HepG2 (cell line): ENCODE data around the gene SLC38A9.
"Not testable (repeated sequence)": the region's sequence is repeated elsewhere in the genome, so short reads cannot be mapped to it uniquely, and the experiment has no call there.

Experiments
- DR1 ChIP-seq: sonication (generic); formaldehyde crosslinking; IDR thresholded peaks from 2 replicates; pipeline ENCODE4 v1.8.0; 2021; ENCODE audit warnings: mild to moderate bottlenecking, missing genetic modification reagents, inconsistent platforms
- EZH2 ChIP-seq: conservative IDR thresholded peaks from 2 replicates; pipeline ENCODE4 v1.6.1; 2012; ENCODE audit warnings: mild to moderate bottlenecking, low read depth, low read length, moderate library complexity
- GLI4 ChIP-seq: sonication (generic); formaldehyde crosslinking; IDR thresholded peaks from 2 replicates; pipeline ENCODE4 v1.5.1; 2020; ENCODE audit warnings: missing genetic modification reagents, mild to moderate bottlenecking, moderate library complexity, borderline replicate concordance
- HNRNPK ChIP-seq: fragments of 200-400 bp; formaldehyde crosslinking; IDR thresholded peaks from 2 replicates; pipeline ENCODE4 v1.6.1; 2018; ENCODE audit warnings: low read length, low read depth, moderate library complexity, mild to moderate bottlenecking; ENCODE audit not compliant: poor library complexity, severe bottlenecking
- MYC ChIP-seq: sonication (generic); formaldehyde crosslinking; IDR thresholded peaks from 2 replicates; pipeline ENCODE4 v1.9.0; 2021; ENCODE audit warnings: missing genetic modification reagents, borderline replicate concordance
- NR2C2 ChIP-seq: sonication (generic); formaldehyde crosslinking; IDR thresholded peaks from 2 replicates; pipeline ENCODE4 v1.4.0; 2020; ENCODE audit warnings: missing genetic modification reagents, mild to moderate bottlenecking, moderate library complexity, borderline replicate concordance
- NR3C1 ChIP-seq: sonication (generic); formaldehyde crosslinking; IDR thresholded peaks from 2 replicates; pipeline ENCODE4 v1.4.0; 2020; ENCODE audit warnings: missing genetic modification reagents
- SMYD3 ChIP-seq: sonication (generic); formaldehyde crosslinking; IDR thresholded peaks from 2 replicates; pipeline ENCODE4 v1.8.1; 2023; ENCODE audit warnings: mild to moderate bottlenecking, missing genetic modification reagents
- SOX5 ChIP-seq: IDR thresholded peaks from 2 replicates; pipeline ENCODE4 v1.6.1; 2016; ENCODE audit warnings: borderline replicate concordance
- YY1 ChIP-seq: IDR thresholded peaks from 2 replicates; pipeline ENCODE4 v1.6.1; 2011; ENCODE audit warnings: low read length, low read depth, moderate library complexity, mild to moderate bottlenecking; ENCODE audit not compliant: insufficient read depth, insufficient replicate concordance
- ZNF557 ChIP-seq: sonication (generic); formaldehyde crosslinking; IDR thresholded peaks from 2 replicates; pipeline ENCODE4 v1.4.0; 2020; ENCODE audit warnings: missing genetic modification reagents
- TF ChIP-seq, protein P1 (sequence below): sonication (generic); formaldehyde crosslinking; IDR thresholded peaks from 2 replicates; pipeline ENCODE4 v1.8.0; 2022; ENCODE audit warnings: missing genetic modification reagents, mild to moderate bottlenecking, borderline replicate concordance
- TF ChIP-seq, protein P2 (sequence below): sonication (generic); formaldehyde crosslinking; IDR thresholded peaks from 2 replicates; pipeline ENCODE4 v1.5.0; 2020; ENCODE audit warnings: mild to moderate bottlenecking, missing genetic modification reagents, moderate library complexity

DNA sequence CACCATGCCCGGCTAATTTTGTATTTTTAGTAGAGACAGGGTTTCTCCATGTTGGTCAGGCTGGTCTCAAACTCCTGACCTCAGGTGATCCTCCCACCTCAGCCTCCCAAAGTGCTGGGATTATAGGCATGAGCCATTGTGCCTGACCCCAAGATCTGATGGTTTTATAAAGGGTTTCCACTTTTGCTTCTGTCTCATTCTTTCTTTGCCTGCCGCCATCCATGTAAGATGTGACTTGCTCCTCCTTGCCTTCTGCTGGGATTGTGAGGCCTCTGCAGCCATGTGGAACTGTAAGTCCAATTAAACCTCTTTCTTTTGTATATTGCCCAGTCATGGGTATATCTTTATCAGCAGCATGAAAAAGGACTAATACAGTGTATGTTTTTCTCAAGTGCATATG lies 6.9 kb upstream of the SLC38A9 start:
- not testable (repeated sequence) for TF ChIP-seq ZNF557 (CRISPR knock-in tag); YY1; NR3C1 (CRISPR knock-in tag); HNRNPK; DR1 (CRISPR knock-in tag); EZH2; SMYD3 (CRISPR knock-in tag); NR2C2 (CRISPR knock-in tag); GLI4 (CRISPR knock-in tag); SOX5; MYC
- TF ChIP-seq, protein P1, sequence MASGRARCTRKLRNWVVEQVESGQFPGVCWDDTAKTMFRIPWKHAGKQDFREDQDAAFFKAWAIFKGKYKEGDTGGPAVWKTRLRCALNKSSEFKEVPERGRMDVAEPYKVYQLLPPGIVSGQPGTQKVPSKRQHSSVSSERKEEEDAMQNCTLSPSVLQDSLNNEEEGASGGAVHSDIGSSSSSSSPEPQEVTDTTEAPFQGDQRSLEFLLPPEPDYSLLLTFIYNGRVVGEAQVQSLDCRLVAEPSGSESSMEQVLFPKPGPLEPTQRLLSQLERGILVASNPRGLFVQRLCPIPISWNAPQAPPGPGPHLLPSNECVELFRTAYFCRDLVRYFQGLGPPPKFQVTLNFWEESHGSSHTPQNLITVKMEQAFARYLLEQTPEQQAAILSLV = not testable (repeated sequence)
- TF ChIP-seq, protein P2, sequence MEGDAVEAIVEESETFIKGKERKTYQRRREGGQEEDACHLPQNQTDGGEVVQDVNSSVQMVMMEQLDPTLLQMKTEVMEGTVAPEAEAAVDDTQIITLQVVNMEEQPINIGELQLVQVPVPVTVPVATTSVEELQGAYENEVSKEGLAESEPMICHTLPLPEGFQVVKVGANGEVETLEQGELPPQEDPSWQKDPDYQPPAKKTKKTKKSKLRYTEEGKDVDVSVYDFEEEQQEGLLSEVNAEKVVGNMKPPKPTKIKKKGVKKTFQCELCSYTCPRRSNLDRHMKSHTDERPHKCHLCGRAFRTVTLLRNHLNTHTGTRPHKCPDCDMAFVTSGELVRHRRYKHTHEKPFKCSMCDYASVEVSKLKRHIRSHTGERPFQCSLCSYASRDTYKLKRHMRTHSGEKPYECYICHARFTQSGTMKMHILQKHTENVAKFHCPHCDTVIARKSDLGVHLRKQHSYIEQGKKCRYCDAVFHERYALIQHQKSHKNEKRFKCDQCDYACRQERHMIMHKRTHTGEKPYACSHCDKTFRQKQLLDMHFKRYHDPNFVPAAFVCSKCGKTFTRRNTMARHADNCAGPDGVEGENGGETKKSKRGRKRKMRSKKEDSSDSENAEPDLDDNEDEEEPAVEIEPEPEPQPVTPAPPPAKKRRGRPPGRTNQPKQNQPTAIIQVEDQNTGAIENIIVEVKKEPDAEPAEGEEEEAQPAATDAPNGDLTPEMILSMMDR (CRISPR knock-in tag) = not testable (repeated sequence)
